IPS DF 4.7 (cell line): ENCODE measurements around the gene TMEM169.
"Not testable (repeated sequence)": the region's sequence is repeated elsewhere in the genome, so short reads cannot be mapped to it uniquely, and the experiment has no call there.

Experiments used
- DNase-seq: peaks from one replicate; pipeline ENCODE4 v3.0.0-alpha.2; 2013; ENCODE audit warnings: low spot score; ENCODE audit errors: extremely low read depth

TMEM169 gene

GRCh38 chr2:216130346-216130971 is 48.7 kb downstream of the TMEM169 start:
- DNase-seq = no peak

- no peak for DNase-seq
These were observed 49.6 kb downstream of the TMEM169 start for GRCh38 chr2:216131175-216131926.

- no peak for DNase-seq
These were observed 50.9 kb downstream of the TMEM169 start for GRCh38 chr2:216132585-216132984.

GRCh38 chr2:216133397-216133796 is 51.7 kb downstream of the TMEM169 start:
- no peak for DNase-seq

GRCh38 chr2:216134958-216135541 is 53.3 kb downstream of the TMEM169 start:
- DNase-seq = no peak

GRCh38 chr2:216139884-216140283 is 58.2 kb downstream of the TMEM169 start:
- no peak for DNase-seq

GRCh38 chr2:216141516-216141915 is 59.8 kb downstream of the TMEM169 start:
- not testable (repeated sequence) for DNase-seq

- no peak for DNase-seq
These were observed 60.8 kb downstream of the TMEM169 start for GRCh38 chr2:216142540-216142939.

GRCh38 chr2:216144372-216144771 is 62.7 kb downstream of the TMEM169 start:
- no peak for DNase-seq

GRCh38 chr2:216144857-216145256 is 63.1 kb downstream of the TMEM169 start:
- DNase-seq = no peak

- DNase-seq = no peak
These were observed 64.9 kb downstream of the TMEM169 start for GRCh38 chr2:216146573-216146972.

GRCh38 chr2:216147172-216148131 is 65.7 kb downstream of the TMEM169 start:
- DNase-seq = no peak

GRCh38 chr2:216148983-216149382 is 67.3 kb downstream of the TMEM169 start:
- no peak for DNase-seq

- DNase-seq = no peak
These were observed 68.0 kb downstream of the TMEM169 start for GRCh38 chr2:216149741-216150140.

- DNase-seq = no peak
These were observed 69.8 kb downstream of the TMEM169 start for GRCh38 chr2:216151313-216152025.
